IPS-18a (cell line): Measurements from ENCODE around the gene IL1RN.

Source experiments
- H3K27ac ChIP-seq: one replicate; pipeline ENCODE4 v1.5.1; 2013; ENCODE audit warnings: low read length
- H3K27me3 ChIP-seq: one replicate; pipeline ENCODE4 v1.6.1; 2013; ENCODE audit warnings: mild to moderate bottlenecking, low read length; ENCODE audit not compliant: control insufficient read depth, insufficient read depth
- H3K36me3 ChIP-seq: one replicate; pipeline ENCODE4 v1.6.1; 2013; ENCODE audit warnings: low read depth, low read length; ENCODE audit not compliant: control insufficient read depth
- H3K4me1 ChIP-seq: one replicate; pipeline ENCODE4 v1.6.1; 2013; ENCODE audit warnings: low read depth, low read length; ENCODE audit not compliant: control insufficient read depth
- H3K4me3 ChIP-seq: one replicate; pipeline ENCODE4 v1.5.1; 2013; ENCODE audit warnings: low read length
- H3K9ac ChIP-seq: one replicate; pipeline ENCODE4 v1.6.1; 2013; ENCODE audit warnings: mild to moderate bottlenecking, low read length, moderate library complexity
- H3K9me3 ChIP-seq: one replicate; pipeline ENCODE4 v1.6.1; 2013; ENCODE audit warnings: low read depth, low read length; ENCODE audit not compliant: control insufficient read depth

The IL1RN gene

GRCh38 chr2:113133704-113134598, 6.6 kb downstream of the IL1RN start:
- Histone ChIP-seq H3K9ac (no peak overlapping the region), H3K36me3 (no peaks in the 10 kb centered on the region), H3K27me3 (no peaks in the 10 kb centered on the region), H3K27ac (no peak overlapping the region), H3K4me1 (no peaks in the 10 kb centered on the region), H3K4me3 (no peak overlapping the region), H3K9me3 (no peaks in the 10 kb centered on the region)

GRCh38 chr2:113134717-113135116, 7.3 kb downstream of the IL1RN start:
- Histone ChIP-seq H3K9ac (no peak overlapping the region), H3K36me3 (no peaks in the 10 kb centered on the region), H3K9me3 (no peaks in the 10 kb centered on the region), H3K4me3 (no peak overlapping the region), H3K27ac (no peak overlapping the region), H3K4me1 (no peaks in the 10 kb centered on the region), H3K27me3 (no peaks in the 10 kb centered on the region)

- Histone ChIP-seq H3K27me3 (no peaks in the 10 kb centered on the region), H3K4me1 (no peaks in the 10 kb centered on the region), H3K36me3 (no peaks in the 10 kb centered on the region), H3K27ac (no peak overlapping the region), H3K4me3 (no peak overlapping the region), H3K9ac (no peak overlapping the region), H3K9me3 (no peaks in the 10 kb centered on the region)
Measured at GRCh38 chr2:113135317-113135716, 7.9 kb downstream of the IL1RN start.

- Histone ChIP-seq H3K9me3 (no peaks in the 10 kb centered on the region), H3K4me3 (no peak overlapping the region), H3K27ac (no peak overlapping the region), H3K9ac (no peak overlapping the region), H3K36me3 (no peaks in the 10 kb centered on the region), H3K4me1 (no peaks in the 10 kb centered on the region), H3K27me3 (no peaks in the 10 kb centered on the region)
Measured at GRCh38 chr2:113136828-113137775, 9.7 kb downstream of the IL1RN start.

GRCh38 chr2:113137827-113138226, 10.4 kb downstream of the IL1RN start:
- H3K4me3 ChIP-seq, result no peak overlapping the region

GRCh38 chr2:113138428-113139322, 11.3 kb downstream of the IL1RN start:
- no peaks in the 10 kb centered on the region for H3K4me1 ChIP-seq
- H3K4me3 ChIP-seq, result no peak overlapping the region
- H3K27ac ChIP-seq, result no peak overlapping the region
- H3K9ac ChIP-seq, result no peak overlapping the region
- H3K36me3 ChIP-seq, result no peaks in the 10 kb centered on the region
- no peaks in the 10 kb centered on the region for H3K27me3 ChIP-seq
- H3K9me3 ChIP-seq, result no peaks in the 10 kb centered on the region

More at GRCh38 chr2:113137827-113138226, 10.4 kb downstream of the IL1RN start:
- Histone ChIP-seq H3K27me3 (no peaks in the 10 kb centered on the region), H3K4me1 (no peaks in the 10 kb centered on the region), H3K36me3 (no peaks in the 10 kb centered on the region), H3K9ac (no peak overlapping the region), H3K27ac (no peak overlapping the region), H3K9me3 (no peaks in the 10 kb centered on the region)

GRCh38 chr2:113141451-113141850, 14.1 kb downstream of the IL1RN start:
- Histone ChIP-seq H3K9me3 (no peaks in the 10 kb centered on the region), H3K9ac (no peak overlapping the region), H3K4me1 (no peaks in the 10 kb centered on the region), H3K36me3 (no peaks in the 10 kb centered on the region), H3K27me3 (no peaks in the 10 kb centered on the region), H3K27ac (no peak overlapping the region), H3K4me3 (no peak overlapping the region)

GRCh38 chr2:113142290-113142689, 14.9 kb downstream of the IL1RN start:
- Histone ChIP-seq H3K27me3 (no peaks in the 10 kb centered on the region), H3K36me3 (no peaks in the 10 kb centered on the region), H3K27ac (no peak overlapping the region), H3K9ac (no peak overlapping the region), H3K9me3 (no peaks in the 10 kb centered on the region), H3K4me1 (no peaks in the 10 kb centered on the region), H3K4me3 (no peak overlapping the region)

GRCh38 chr2:113144259-113144658, 16.9 kb downstream of the IL1RN start:
- Histone ChIP-seq H3K4me3 (no peak overlapping the region), H3K27ac (no peak overlapping the region), H3K4me1 (no peaks in the 10 kb centered on the region), H3K9ac (no peak overlapping the region), H3K36me3 (no peaks in the 10 kb centered on the region), H3K9me3 (no peaks in the 10 kb centered on the region), H3K27me3 (no peaks in the 10 kb centered on the region)

- H3K9ac ChIP-seq, result no peak overlapping the region
- H3K27ac ChIP-seq, result no peak overlapping the region
- H3K36me3 ChIP-seq, result no peaks in the 10 kb centered on the region
- H3K27me3 ChIP-seq, result no peaks in the 10 kb centered on the region
- H3K4me3 ChIP-seq, result no peak overlapping the region
- no peaks in the 10 kb centered on the region for H3K4me1 ChIP-seq
- H3K9me3 ChIP-seq, result no peaks in the 10 kb centered on the region
Measured at GRCh38 chr2:113148606-113149552, 21.5 kb downstream of the IL1RN start.
